Smooth muscle cell (in vitro differentiated cells): Measurements from ENCODE around the gene GPI. TPM values are rescaled to one million over a fixed set of nuclear protein-coding genes. Genes with fewer than 3 reads are reported as not detected.
"Not testable (repeated sequence)": the region's sequence is repeated elsewhere in the genome, so short reads cannot be mapped to it uniquely, and the experiment has no call there.

Source experiments
- DNase-seq: peaks from one replicate; lab custom pipeline; 2025; ENCODE audit not compliant: unreplicated experiment; lab: John Stamatoyannopoulos, UW
- H2AFZ ChIP-seq: fragments of 200-600 bp; sonication (generic); 2 replicates; pipeline ENCODE4 v1.6.0; 2016; ENCODE audit warnings: antibody characterized with exemption, low read depth, mild to moderate bottlenecking
- H3F3A ChIP-seq: fragments of 200-600 bp; sonication (generic); 2 replicates; pipeline ENCODE4 v1.6.0; 2017; ENCODE audit warnings: antibody characterized with exemption, low read depth
- H3K27ac ChIP-seq: fragments of 200-600 bp; sonication (generic); 2 replicates; pipeline ENCODE4 v1.5.1; 2016; ENCODE audit warnings: low read depth, mild to moderate bottlenecking
- H3K27me3 ChIP-seq: fragments of 200-600 bp; sonication (generic); 2 replicates; pipeline ENCODE4 v1.6.1; 2016; ENCODE audit warnings: low read depth, mild to moderate bottlenecking
- H3K36me3 ChIP-seq: fragments of 200-600 bp; sonication (generic); 2 replicates; pipeline ENCODE4 v1.5.1; 2016; ENCODE audit warnings: low read depth
- H3K4me1 ChIP-seq: fragments of 200-600 bp; sonication (generic); 2 replicates; pipeline ENCODE4 v1.5.1; 2016; ENCODE audit warnings: low read depth
- H3K4me2 ChIP-seq: fragments of 200-600 bp; sonication (generic); 2 replicates; pipeline ENCODE4 v1.6.0; 2016; ENCODE audit warnings: mild to moderate bottlenecking
- H3K4me3 ChIP-seq: fragments of 200-600 bp; sonication (generic); 2 replicates; pipeline ENCODE4 v1.5.1; 2016; ENCODE audit warnings: mild to moderate bottlenecking
- H3K79me2 ChIP-seq: fragments of 200-600 bp; sonication (generic); 2 replicates; pipeline ENCODE4 v1.6.0; 2016; ENCODE audit warnings: low read depth, mild to moderate bottlenecking
- H3K9ac ChIP-seq: fragments of 200-600 bp; sonication (generic); 2 replicates; pipeline ENCODE4 v1.6.0; 2016; ENCODE audit warnings: low read depth
- H3K9me3 ChIP-seq: fragments of 200-600 bp; sonication (generic); replicated peaks from 2 replicates; pipeline ENCODE4 v1.5.1; 2016; ENCODE audit warnings: low read depth
- H4K20me1 ChIP-seq: fragments of 200-600 bp; sonication (generic); 2 replicates; pipeline ENCODE4 v1.6.0; 2016; ENCODE audit warnings: low read depth
- WGBS: methylation state at CpG from one replicate; pipeline ENCODE4 v1.1.7; 2016; ENCODE audit warnings: low lambda C conversion rate; 5-methylcytosine and 5-hydroxymethylcytosine counted together
- polyA plus RNA-seq: library from polyadenylated mRNA; unstranded; fragments of >200 nt; fragmentation: Nextera tagmentation; extraction: Ambion mirVana; gene quantifications from 2 replicates; pipeline ENCODE4 v1.2.1, GENCODE V29; 2016
- total RNA-seq: library from RNA; depleted of rRNA; stranded (reverse); fragments of >200 nt; gene quantifications from 2 replicates; pipeline ENCODE4 v1.2.3, GENCODE V29; 2014
- TF ChIP-seq, protein P1 (sequence below): fragments of 200-600 bp; sonication (generic); IDR thresholded peaks from 2 replicates; pipeline ENCODE4 v1.5.1; 2017; ENCODE audit warnings: borderline replicate concordance, mild to moderate bottlenecking, antibody characterized with exemption; ENCODE audit not compliant: insufficient read depth, poor library complexity, severe bottlenecking

Gene GPI
- total and polyA plus RNA-seq, 2 experiments from 2014 or later: 132 to 233 TPM

DNA sequence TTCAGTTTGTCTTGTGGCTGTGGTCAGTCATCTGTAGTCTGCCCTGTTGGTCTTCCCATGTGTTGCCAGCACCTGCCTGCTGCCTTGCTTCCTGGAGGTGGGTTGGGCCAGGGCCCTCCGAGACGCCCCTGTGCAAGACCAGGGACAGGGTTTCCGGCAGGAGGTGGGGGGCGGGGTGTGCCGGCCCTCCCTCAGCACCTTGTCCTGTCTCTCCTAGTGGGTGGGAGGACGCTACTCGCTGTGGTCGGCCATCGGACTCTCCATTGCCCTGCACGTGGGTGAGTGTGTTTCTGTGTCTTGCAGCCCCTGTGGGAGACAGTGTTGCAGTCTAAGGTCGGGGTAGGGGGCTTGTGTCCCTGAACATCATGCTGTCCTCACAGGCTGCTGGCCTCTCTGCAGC lies 28.0 kb downstream of the GPI start:
- TF ChIP-seq, protein P1, sequence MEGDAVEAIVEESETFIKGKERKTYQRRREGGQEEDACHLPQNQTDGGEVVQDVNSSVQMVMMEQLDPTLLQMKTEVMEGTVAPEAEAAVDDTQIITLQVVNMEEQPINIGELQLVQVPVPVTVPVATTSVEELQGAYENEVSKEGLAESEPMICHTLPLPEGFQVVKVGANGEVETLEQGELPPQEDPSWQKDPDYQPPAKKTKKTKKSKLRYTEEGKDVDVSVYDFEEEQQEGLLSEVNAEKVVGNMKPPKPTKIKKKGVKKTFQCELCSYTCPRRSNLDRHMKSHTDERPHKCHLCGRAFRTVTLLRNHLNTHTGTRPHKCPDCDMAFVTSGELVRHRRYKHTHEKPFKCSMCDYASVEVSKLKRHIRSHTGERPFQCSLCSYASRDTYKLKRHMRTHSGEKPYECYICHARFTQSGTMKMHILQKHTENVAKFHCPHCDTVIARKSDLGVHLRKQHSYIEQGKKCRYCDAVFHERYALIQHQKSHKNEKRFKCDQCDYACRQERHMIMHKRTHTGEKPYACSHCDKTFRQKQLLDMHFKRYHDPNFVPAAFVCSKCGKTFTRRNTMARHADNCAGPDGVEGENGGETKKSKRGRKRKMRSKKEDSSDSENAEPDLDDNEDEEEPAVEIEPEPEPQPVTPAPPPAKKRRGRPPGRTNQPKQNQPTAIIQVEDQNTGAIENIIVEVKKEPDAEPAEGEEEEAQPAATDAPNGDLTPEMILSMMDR: no peak
- Histone ChIP-seq H4K20me1 (peaks cover 43% of the 10 kb centered on the region), H3K27ac (no peak overlapping the region), H2AFZ (no peak overlapping the region), H3K9ac (no peak overlapping the region), H3K4me2 (no peak overlapping the region), H3K4me1 (no peaks in the 10 kb centered on the region), H3K79me2 (no peaks in the 10 kb centered on the region), H3K36me3 (no peaks in the 10 kb centered on the region), H3K4me3 (no peak overlapping the region), H3F3A (no peaks in the 10 kb centered on the region), H3K9me3 (no peaks in the 10 kb centered on the region), H3K27me3 (no peaks in the 10 kb centered on the region)
- no peak for DNase-seq
- WGBS: 89% methylated on average over 11 of the region's 11 CpGs

DNA sequence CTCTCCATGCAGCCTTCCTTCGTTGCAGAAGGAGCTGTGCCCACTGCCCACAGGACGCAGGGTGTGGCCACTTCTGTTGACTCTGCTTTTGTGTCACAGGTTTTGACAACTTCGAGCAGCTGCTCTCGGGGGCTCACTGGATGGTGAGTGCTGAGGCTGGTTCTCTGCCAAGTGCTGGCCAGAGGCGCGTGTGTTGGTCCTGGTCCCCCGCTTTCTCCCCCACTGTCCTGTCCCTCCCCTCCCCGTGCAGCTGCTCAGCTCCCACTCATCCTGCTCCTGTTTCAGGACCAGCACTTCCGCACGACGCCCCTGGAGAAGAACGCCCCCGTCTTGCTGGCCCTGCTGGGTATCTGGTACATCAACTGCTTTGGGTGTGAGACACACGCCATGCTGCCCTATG lies 28.6 kb downstream of the GPI start:
- Histone ChIP-seq H4K20me1 (peaks cover 40% of the 10 kb centered on the region), H2AFZ (no peak overlapping the region), H3K4me3 (no peak overlapping the region), H3K27ac (no peak overlapping the region), H3K27me3 (no peaks in the 10 kb centered on the region), H3K9ac (no peak overlapping the region), H3F3A (no peaks in the 10 kb centered on the region), H3K79me2 (no peaks in the 10 kb centered on the region), H3K4me2 (no peak overlapping the region), H3K9me3 (no peaks in the 10 kb centered on the region), H3K36me3 (no peaks in the 10 kb centered on the region), H3K4me1 (no peaks in the 10 kb centered on the region)
- 98% methylated on average over 13 of the region's 14 CpGs for WGBS
- DNase-seq: no peak
- TF ChIP-seq, protein P1: no peak

DNA sequence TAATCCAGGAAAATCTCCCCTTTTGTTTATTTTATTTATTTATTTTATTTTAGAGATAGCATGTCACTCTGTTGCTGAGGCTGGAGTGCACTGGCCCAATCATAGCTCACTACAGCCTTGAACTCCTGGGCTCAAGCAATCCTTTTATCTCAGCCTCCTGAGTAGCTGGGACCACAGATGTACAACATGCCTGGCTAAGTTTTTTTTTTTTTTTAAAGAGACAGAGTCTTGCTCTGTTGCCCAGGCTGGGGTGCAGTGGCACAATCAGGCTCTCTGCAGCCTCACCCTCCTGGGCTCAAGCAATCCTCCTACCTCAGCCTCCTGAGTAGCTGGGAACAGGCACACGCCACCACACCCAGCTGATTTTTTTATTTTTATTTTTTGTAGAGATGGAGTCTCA lies 32.9 kb downstream of the GPI start:
- no peak for DNase-seq
- Histone ChIP-seq H3K4me3 (no peak overlapping the region), H3K79me2 (no peaks in the 10 kb centered on the region), H3K9me3 (no peaks in the 10 kb centered on the region), H3K9ac (no peak overlapping the region), H3K27me3 (no peaks in the 10 kb centered on the region), H2AFZ (no peak overlapping the region), H3K4me1 (no peaks in the 10 kb centered on the region), H3K36me3 (no peaks in the 10 kb centered on the region), H3F3A (no peaks in the 10 kb centered on the region), H4K20me1 (peaks cover 18% of the 10 kb centered on the region), H3K4me2 (no peak overlapping the region), H3K27ac (no peak overlapping the region)
- TF ChIP-seq, protein P1: no peak
- 80% methylated on average over 1 of the region's 1 CpG for WGBS

DNA sequence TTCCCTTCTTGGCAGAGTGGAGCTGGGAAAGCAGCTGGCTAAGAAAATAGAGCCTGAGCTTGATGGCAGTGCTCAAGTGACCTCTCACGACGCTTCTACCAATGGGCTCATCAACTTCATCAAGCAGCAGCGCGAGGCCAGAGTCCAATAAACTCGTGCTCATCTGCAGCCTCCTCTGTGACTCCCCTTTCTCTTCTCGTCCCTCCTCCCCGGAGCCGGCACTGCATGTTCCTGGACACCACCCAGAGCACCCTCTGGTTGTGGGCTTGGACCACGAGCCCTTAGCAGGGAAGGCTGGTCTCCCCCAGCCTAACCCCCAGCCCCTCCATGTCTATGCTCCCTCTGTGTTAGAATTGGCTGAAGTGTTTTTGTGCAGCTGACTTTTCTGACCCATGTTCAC lies 34.9 kb downstream of the GPI start:
- Histone ChIP-seq H3K27me3 (no peaks in the 10 kb centered on the region), H3K36me3 (no peaks in the 10 kb centered on the region), H3K4me1 (no peaks in the 10 kb centered on the region), H3K4me3 (no peak overlapping the region), H2AFZ (no peak overlapping the region), H3K9ac (no peak overlapping the region), H3F3A (no peaks in the 10 kb centered on the region), H3K9me3 (no peaks in the 10 kb centered on the region), H3K79me2 (peaks cover 2% of the 10 kb centered on the region), H3K27ac (no peak overlapping the region), H3K4me2 (no peak overlapping the region), H4K20me1 (peaks cover 6% of the 10 kb centered on the region)
- no peak for DNase-seq
- TF ChIP-seq, protein P1: no peak
- WGBS: 96% methylated on average over 9 of the region's 9 CpGs

DNA sequence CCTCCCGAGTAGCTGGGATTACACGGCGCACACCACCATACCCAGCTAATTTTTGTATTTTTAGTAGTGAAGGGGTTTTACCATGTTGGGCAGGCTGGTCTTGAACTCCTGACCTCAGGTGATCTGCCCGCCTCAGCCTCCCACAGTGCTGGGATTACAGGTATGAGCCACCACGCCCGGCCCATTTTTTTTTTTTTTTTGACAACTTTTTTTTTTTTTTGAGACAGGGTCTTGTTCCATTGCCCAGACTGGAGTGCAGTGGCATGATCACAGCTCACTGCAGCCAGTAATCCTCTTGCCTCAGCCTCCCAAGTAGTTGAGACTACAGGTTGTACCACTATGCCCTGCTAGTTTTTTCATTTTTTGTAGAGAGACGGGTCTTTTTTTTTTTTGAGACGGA lies 35.8 kb downstream of the GPI start:
- H3K4me1 ChIP-seq, H3K27ac ChIP-seq, H3K9ac ChIP-seq, H2AFZ ChIP-seq, H4K20me1 ChIP-seq, DNase-seq, H3F3A ChIP-seq, H3K79me2 ChIP-seq, H3K27me3 ChIP-seq, H3K4me3 ChIP-seq, H3K4me2 ChIP-seq, H3K9me3 ChIP-seq, H3K36me3 ChIP-seq: not testable (repeated sequence)
- WGBS: 98% methylated on average over 8 of the region's 8 CpGs
